ENCODE results near the gene DHX30.

The DHX30 gene

DNA sequence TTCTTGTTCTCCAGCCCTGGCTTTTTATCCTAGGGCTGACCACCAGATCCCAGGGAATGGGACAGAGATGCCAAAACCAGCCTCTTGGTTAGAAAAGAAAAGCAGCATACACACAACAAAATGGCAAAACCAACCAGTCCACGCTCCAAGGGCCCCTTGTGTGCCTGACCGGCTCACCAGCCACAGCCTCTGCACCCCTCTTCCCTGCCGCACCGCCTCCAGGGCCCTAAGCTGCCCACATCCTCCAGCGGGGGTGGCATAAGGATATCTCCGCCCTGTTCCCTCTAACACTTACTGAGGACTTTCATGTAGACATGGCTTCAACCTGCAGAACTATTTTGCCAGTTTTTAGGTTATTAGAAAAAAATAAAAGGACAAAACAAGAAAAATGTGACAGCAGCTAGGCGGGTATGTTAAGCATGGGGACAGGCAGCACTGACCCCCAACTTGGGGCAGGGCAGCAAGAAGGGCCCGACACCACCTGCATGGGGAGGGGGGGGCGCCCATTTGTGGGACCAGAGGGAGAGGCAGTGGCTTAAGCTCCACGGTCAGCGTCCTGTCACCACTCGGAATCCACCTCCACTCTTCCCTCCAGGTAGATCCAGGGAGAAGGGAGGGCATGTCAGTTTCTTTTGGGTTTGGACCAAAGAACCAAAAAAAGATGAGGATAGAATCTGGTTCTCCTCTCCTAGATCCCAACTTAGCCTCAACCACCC is 49.1 kb downstream of the DHX30 start:
- DNase-seq (ENCODE audit: low spot score) = no peak

- DNase-seq (ENCODE audit: low spot score) = no peak
Measured at GRCh38 chr3:47852604-47853602, 50.0 kb downstream of the DHX30 start.

GRCh38 chr3:47854267-47854666 is 51.3 kb downstream of the DHX30 start:
- DNase-seq (ENCODE audit: low spot score) = no peak

DNA sequence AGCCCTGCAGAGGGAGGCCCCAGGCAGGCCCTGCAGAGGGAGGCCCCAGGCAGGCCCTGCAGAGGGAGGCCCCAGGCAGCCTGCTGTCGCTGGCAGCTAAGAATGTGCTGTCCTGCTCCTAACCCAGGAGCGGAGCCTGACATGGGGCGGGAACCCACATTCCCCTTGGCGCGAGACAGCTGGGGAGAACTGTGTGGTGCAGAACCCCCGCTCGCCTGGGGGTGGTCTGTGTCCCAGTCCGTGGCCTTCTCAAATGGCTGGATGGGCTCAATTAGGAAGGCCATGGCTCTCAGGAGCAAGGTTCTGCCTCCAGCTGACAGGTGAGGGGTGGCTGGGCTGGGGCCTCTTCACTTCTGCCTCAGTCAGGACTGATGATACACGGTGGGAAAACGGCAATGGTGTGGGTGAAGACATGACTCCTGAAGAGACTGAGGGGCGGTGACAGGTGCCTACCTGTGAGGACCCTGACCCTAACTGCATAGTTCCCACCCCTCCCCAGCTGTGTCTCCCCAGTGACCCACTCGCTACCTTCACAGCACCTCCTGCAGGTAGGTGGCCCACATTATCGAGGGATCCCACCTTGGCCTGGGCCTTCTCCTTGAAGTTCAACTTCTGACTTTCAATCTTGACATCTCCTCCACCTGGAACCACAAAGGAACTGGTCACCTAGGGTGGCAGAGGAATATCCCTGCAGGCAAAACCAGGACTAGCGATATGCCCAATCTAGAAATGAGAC is 52.0 kb downstream of the DHX30 start:
- no peak for DNase-seq (ENCODE audit: low spot score)

GRCh38 chr3:47855461-47856383 is 52.8 kb downstream of the DHX30 start:
- DNase-seq (ENCODE audit: low spot score) = no peak

DNA sequence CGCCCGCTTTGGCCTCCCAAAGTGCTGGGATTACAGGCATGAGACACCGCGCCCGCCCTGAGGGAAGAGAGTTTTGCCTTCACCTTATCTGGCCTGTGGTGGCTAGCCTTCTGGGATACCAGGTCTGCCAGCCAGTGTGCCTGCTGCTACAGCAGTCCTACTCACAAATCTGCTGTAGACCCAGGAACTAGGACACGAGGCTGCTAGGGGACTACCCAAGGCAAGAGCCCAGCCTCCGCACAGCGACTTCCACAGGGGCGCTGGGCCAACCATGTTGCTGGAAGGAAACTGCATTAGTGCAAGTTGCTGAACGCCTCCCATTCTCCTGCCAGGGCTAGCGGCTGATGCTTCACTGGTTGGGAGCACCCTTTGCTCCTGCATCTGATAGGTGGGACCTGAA is 53.7 kb downstream of the DHX30 start:
- DNase-seq (ENCODE audit: low spot score) = no peak

GRCh38 chr3:47857151-47857550 is 54.2 kb downstream of the DHX30 start:
- no peak for DNase-seq (ENCODE audit: low spot score)

GRCh38 chr3:47859956-47860605 is 57.1 kb downstream of the DHX30 start:
- no peak for DNase-seq (ENCODE audit: low spot score)

- no peak for DNase-seq (ENCODE audit: low spot score)
Measured at GRCh38 chr3:47863391-47864128, 60.6 kb downstream of the DHX30 start.

GRCh38 chr3:47865192-47865591 is 62.3 kb downstream of the DHX30 start:
- DNase-seq (ENCODE audit: low spot score) = no peak

- DNase-seq (ENCODE audit: low spot score) = no peak
Measured at GRCh38 chr3:47867451-47868044, 64.6 kb downstream of the DHX30 start.

DNA sequence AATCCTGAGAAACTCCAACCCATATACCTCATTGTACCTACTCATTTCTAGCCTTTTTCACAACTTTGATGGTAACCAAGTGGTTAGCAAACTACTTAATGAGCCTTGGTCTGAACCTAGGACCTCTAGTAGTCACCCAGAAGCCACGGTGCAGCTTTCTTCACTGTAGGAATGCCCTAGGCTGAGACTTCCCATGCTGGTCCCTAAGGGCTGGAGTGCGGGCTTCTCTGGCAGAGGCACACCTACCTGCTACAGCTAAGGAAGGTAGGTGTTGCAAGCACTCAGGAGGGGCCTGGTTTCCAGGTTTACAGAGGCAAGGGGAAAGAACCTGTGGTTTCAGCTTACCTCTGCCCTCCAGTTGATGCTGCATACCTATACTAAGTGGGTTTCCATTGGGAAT is 65.4 kb downstream of the DHX30 start:
- DNase-seq (ENCODE audit: low spot score) = no peak

GRCh38 chr3:47870156-47870555 is 67.2 kb downstream of the DHX30 start:
- DNase-seq (ENCODE audit: low spot score) = no peak

- no peak for DNase-seq (ENCODE audit: low spot score)
Measured at GRCh38 chr3:47870702-47871260, 67.8 kb downstream of the DHX30 start.

DNA sequence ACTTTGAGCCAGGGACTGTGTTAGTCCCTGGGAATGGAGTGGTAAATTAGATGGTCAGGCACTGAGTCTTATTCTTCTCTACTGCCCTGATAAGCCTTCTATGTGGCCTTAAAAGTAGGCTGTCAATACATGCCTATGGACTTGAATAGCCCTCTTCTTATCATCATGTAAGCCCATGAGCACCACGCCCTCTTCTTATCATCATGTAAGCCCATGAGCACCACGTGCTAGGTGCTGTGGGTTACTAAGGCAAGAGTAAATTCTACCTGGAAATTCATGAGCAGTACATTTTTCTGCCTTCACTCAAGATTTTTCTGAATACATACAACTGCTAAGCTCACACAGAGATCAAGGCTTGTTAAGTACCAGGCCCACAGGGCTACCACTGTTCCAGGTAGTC is 68.5 kb downstream of the DHX30 start:
- no peak for DNase-seq (ENCODE audit: low spot score)

GRCh38 chr3:47872916-47873315 is 70.0 kb downstream of the DHX30 start:
- DNase-seq (ENCODE audit: low spot score) = no peak

DNA sequence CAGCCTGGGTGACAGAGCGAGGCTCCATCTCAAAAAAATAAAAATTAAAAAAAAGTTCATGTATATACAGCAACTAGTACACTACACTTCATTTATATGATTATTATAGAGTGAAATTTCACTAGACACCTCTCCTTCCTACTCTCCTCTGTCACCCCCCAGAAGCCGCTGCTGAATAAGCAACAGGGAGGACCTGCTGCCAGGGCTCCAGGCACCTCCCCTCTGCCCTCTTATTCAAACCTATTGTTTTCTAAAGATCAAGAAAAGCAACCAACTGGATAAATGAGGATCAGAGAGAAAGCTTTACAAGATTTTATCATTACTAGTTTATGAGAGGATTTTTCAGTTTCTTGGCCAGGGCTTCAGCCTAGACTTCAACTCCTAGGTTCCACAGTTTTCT is 71.5 kb downstream of the DHX30 start:
- no peak for DNase-seq (ENCODE audit: low spot score)

- no peak for DNase-seq (ENCODE audit: low spot score)
Measured at GRCh38 chr3:47874913-47875312, 72.0 kb downstream of the DHX30 start.

DNA sequence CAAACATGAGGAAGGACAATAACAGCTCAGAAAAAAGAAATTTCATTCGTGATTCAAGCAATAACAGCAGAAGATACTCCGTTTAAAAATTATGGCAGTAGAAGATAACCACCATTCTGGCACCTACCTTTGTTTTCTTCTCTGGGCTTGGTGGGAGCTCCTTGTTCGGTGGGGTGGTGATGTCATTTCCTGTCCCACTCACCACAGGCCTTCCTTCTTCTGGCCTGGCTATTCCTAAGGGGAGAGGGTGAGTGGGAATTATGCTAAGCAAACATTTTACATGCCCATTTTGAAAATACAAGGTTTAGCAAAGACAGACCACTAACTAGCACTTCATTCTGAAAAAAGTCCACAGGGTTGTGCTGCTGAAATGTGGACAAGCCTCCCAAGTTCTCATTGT is 74.4 kb downstream of the DHX30 start:
- DNase-seq (ENCODE audit: low spot score) = no peak
